ENCODE results near the gene TAS1R1. TPM values are rescaled to one million over a fixed set of nuclear protein-coding genes. Genes with fewer than 3 reads are reported as not detected.
"Not testable (repeated sequence)": the region's sequence is repeated elsewhere in the genome, so short reads cannot be mapped to it uniquely, and the experiment has no call there.

TAS1R1 gene
- total RNA-seq, 1 donor from 2014 or later: not detected

DNA sequence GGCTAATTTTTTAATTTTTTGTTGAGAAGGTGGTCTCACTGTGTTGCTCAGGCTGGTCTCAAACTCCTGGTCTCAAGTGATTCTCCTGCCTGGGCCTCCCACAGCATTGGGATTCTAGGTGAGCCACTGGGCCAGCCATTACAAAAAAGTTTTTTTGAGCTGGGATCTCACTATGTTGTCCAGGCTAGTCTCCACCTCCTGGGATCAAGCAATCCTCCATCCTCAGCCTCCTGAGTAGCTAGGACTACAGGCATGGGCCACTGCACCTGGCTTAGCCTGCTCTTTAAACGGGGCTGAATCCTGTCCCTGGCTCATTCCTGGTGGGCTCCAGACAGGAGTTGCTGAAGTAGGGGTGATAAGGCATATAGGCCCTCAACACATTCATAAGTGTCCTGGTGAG is 2.5 kb downstream of the TAS1R1 start:
- DNase-seq (ENCODE audit: low read depth, low spot score): no peak
- Mint-ChIP-seq H3K9me3 (peaks cover 4% of the 10 kb centered on the region), H3K4me3 (no peak overlapping the region), H3K36me3 (ENCODE audit: low read depth) (no peaks in the 10 kb centered on the region), H3K4me1 (peaks cover 13% of the 10 kb centered on the region), H3K27me3 (ENCODE audit: low read depth) (peaks cover 13% of the 10 kb centered on the region), H3K27ac (ENCODE audit: unreplicated experiment) (no peak overlapping the region)
- TF ChIP-seq, protein P1, sequence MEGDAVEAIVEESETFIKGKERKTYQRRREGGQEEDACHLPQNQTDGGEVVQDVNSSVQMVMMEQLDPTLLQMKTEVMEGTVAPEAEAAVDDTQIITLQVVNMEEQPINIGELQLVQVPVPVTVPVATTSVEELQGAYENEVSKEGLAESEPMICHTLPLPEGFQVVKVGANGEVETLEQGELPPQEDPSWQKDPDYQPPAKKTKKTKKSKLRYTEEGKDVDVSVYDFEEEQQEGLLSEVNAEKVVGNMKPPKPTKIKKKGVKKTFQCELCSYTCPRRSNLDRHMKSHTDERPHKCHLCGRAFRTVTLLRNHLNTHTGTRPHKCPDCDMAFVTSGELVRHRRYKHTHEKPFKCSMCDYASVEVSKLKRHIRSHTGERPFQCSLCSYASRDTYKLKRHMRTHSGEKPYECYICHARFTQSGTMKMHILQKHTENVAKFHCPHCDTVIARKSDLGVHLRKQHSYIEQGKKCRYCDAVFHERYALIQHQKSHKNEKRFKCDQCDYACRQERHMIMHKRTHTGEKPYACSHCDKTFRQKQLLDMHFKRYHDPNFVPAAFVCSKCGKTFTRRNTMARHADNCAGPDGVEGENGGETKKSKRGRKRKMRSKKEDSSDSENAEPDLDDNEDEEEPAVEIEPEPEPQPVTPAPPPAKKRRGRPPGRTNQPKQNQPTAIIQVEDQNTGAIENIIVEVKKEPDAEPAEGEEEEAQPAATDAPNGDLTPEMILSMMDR (conservative IDR thresholded peaks at IDR 0.05): no peak

DNA sequence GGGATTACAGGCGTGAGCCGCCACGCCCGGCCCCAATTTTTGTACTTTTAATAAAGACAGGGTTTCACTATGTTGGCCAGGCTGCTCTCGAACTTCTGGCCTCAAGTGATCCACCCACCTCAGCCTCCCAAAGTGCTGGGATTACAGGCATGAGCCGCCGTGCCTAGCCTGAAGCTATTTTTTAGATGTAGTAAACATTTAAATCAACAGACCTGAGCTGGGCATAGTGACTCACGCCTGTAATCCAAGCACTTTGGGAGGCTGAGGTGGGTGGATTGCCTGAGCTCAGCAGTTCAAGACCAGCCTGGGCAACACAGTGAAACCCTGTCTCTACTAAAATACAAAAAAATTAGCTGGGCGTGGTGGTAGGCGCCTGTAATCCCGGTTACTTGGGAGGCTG is 4.1 kb downstream of the TAS1R1 start:
- not testable (repeated sequence) for H3K4me1 Mint-ChIP-seq; DNase-seq (ENCODE audit: low read depth, low spot score)
- H3K27me3 Mint-ChIP-seq (ENCODE audit: low read depth): peaks cover 13% of the 10 kb centered on the region

DNA sequence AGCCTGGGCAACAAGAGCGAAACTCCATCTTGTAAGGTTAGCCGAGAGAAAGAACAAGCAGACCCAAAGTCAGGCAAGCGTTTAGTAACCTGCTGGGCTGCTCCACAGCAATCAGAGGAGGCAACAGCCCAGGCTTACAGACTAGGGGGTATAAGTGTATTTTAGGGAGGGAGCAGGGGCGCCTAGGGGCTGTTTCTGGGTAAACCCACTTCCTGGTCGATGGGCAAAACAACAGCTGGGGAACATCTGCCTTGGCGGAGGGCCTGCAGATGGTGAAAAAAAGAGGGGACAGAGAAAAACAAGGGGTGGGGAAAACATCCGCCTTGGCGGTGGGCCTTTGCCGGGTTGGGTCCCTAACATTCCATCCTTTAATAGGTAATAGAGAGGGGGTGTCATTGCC is 5.2 kb downstream of the TAS1R1 start:
- no peak for DNase-seq (ENCODE audit: low read depth, low spot score)
- Mint-ChIP-seq H3K27ac (ENCODE audit: unreplicated experiment) (no peak overlapping the region), H3K36me3 (ENCODE audit: low read depth) (no peaks in the 10 kb centered on the region), H3K9me3 (peaks cover 4% of the 10 kb centered on the region), H3K4me3 (no peak overlapping the region), H3K27me3 (ENCODE audit: low read depth) (peaks cover 13% of the 10 kb centered on the region), H3K4me1 (no peaks in the 10 kb centered on the region)
- TF ChIP-seq, protein P1 (conservative IDR thresholded peaks at IDR 0.05): no peak

More for the DNA sequence above, 4.1 kb downstream of the TAS1R1 start:
- H3K27ac Mint-ChIP-seq (ENCODE audit: unreplicated experiment); H3K9me3 Mint-ChIP-seq; H3K4me3 Mint-ChIP-seq; H3K36me3 Mint-ChIP-seq (ENCODE audit: low read depth): not testable (repeated sequence)

DNA sequence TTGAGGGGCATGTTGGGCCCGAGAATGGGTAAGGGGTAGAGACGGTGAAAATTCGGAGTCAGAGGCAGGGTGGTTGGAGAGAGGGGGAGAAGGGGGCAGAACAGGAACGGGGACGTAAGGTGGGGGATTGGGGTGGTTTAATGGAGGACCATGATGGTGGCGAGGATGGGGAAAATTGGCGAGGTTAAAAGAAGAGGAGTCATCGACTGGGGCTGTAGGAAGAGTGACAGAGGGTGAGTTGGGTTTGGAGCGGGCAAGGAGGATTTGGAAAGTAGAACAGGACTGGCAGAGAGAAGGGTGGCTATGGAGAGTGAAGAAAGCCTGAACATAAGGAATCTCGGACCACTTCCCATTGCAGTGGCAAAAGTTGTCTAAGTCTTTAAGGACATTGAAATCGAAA is 13.9 kb downstream of the TAS1R1 start:
- Mint-ChIP-seq H3K27ac (ENCODE audit: unreplicated experiment) (no peak overlapping the region), H3K9me3 (peaks cover 2% of the 10 kb centered on the region), H3K4me3 (no peak overlapping the region), H3K27me3 (ENCODE audit: low read depth) (peaks cover 40% of the 10 kb centered on the region), H3K4me1 (peaks cover 5% of the 10 kb centered on the region), H3K36me3 (ENCODE audit: low read depth) (no peaks in the 10 kb centered on the region)
- no peak for DNase-seq (ENCODE audit: low read depth, low spot score)
- TF ChIP-seq, protein P1 (conservative IDR thresholded peaks at IDR 0.05): no peak

DNA sequence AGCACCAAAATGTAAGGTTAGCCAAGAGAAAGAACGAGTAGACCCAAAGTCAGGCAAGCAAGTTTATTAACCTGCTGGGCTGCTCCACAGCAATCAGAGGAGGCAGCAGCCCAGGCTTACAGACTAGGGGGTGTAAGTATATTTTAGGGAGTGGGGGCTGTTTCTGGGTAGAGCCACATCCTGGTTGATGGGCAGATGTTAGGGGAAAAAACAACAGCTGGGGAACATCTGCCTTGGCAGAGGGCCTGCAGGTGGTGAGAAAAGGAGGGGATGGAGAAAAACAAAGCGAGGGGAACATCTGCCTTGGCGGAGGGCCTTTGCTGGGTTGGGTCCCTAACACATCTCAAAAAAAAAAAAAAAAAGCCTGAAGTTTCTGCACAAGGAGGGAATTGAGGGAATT is 15.0 kb downstream of the TAS1R1 start:
- peaks cover 40% of the 10 kb centered on the region for H3K27me3 Mint-ChIP-seq (ENCODE audit: low read depth)
- H3K4me3 Mint-ChIP-seq: no peak overlapping the region
- peaks cover 5% of the 10 kb centered on the region for H3K4me1 Mint-ChIP-seq
- no peaks in the 10 kb centered on the region for H3K36me3 Mint-ChIP-seq (ENCODE audit: low read depth)
- no peak for DNase-seq (ENCODE audit: low read depth, low spot score)
- TF ChIP-seq, protein P1 (conservative IDR thresholded peaks at IDR 0.05): no peak
- peaks cover 2% of the 10 kb centered on the region for H3K9me3 Mint-ChIP-seq
- H3K27ac Mint-ChIP-seq (ENCODE audit: unreplicated experiment): no peak overlapping the region

DNA sequence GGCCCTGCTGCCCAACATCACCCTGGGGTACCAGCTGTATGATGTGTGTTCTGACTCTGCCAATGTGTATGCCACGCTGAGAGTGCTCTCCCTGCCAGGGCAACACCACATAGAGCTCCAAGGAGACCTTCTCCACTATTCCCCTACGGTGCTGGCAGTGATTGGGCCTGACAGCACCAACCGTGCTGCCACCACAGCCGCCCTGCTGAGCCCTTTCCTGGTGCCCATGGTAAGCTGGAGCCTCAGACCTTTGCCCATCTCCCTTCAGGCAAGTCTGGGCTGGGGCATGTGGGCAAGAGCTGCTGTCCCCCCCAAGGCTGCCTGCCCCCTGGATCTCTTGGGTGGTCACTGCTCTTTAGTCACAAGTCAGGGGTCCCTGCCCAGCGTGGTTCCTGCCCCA is 15.9 kb downstream of the TAS1R1 start:
- Mint-ChIP-seq H3K4me1 (peaks cover 5% of the 10 kb centered on the region), H3K36me3 (ENCODE audit: low read depth) (no peaks in the 10 kb centered on the region), H3K27me3 (ENCODE audit: low read depth) (peaks cover 40% of the 10 kb centered on the region), H3K27ac (ENCODE audit: unreplicated experiment) (no peak overlapping the region), H3K9me3 (peaks cover 2% of the 10 kb centered on the region), H3K4me3 (no peak overlapping the region)
- TF ChIP-seq, protein P1 (conservative IDR thresholded peaks at IDR 0.05): no peak
- DNase-seq (ENCODE audit: low read depth, low spot score): no peak
